Keratinocyte (primary cell): ENCODE results near the gene TSPAN7. TPM values are rescaled to one million over a fixed set of nuclear protein-coding genes. Genes with fewer than 3 reads are reported as not detected.

Source experiments
- DNase-seq: peaks from one replicate; pipeline ENCODE4 v3.0.0-alpha.2; 2011; ENCODE audit warnings: low read depth, missing footprints, low spot score
- FAIRE-seq: peaks from 2 replicates; lab custom pipeline; 2011; peaks lifted over from hg19 to GRCh38; lab: Jason Lieb, UNC
- H2AFZ ChIP-seq: 2 replicates; pipeline ENCODE4 v1.6.0; 2012; ENCODE audit warnings: low read length, control low read depth, inconsistent platforms; ENCODE audit not compliant: control insufficient read depth
- H3K27ac ChIP-seq: 2 replicates; pipeline ENCODE4 v1.5.1; 2011; ENCODE audit warnings: low read length; ENCODE audit not compliant: control insufficient read depth, insufficient read depth
- H3K27me3 ChIP-seq: 3 replicates; pipeline ENCODE4 v1.6.0; 2011; ENCODE audit warnings: low read length; ENCODE audit not compliant: control insufficient read depth, insufficient read depth; ENCODE audit errors: extremely low read depth
- H3K36me3 ChIP-seq, 2 experiments: 2 replicates in 1 of 2; 3 replicates in 1 of 2; pipeline ENCODE4 v1.5.1; 2011; ENCODE audit warnings: low read length in 2 of 2, mild to moderate bottlenecking in 1 of 2; ENCODE audit not compliant: control insufficient read depth in 2 of 2, insufficient read depth in 2 of 2; ENCODE audit errors: extremely low read depth in 1 of 2
- H3K4me1 ChIP-seq: 3 replicates; pipeline ENCODE4 v1.5.1; 2011; ENCODE audit warnings: low read length; ENCODE audit not compliant: control insufficient read depth, insufficient read depth; ENCODE audit errors: extremely low read depth
- H3K4me2 ChIP-seq: 3 replicates; pipeline ENCODE4 v1.6.0; 2011; ENCODE audit warnings: low read depth, low read length; ENCODE audit not compliant: control insufficient read depth, insufficient read depth; ENCODE audit errors: extremely low read depth
- H3K4me3 ChIP-seq, 3 experiments: fragments of 200-600 bp in 1 of 3; sonication (generic) in 1 of 3; 2 replicates in 2 of 3; 3 replicates in 1 of 3; pipeline ENCODE4 v1.5.1; 2011 to 2016; ENCODE audit warnings: low read length in 3 of 3, mild to moderate bottlenecking in 3 of 3, control low read depth in 2 of 3, inconsistent platforms in 1 of 3, low read depth in 1 of 3, mixed read lengths in 1 of 3, mixed run types in 1 of 3, moderate library complexity in 1 of 3; ENCODE audit not compliant: control insufficient read depth in 2 of 3, insufficient read depth in 2 of 3; ENCODE audit errors: extremely low read depth in 1 of 3
- H3K79me2 ChIP-seq: 2 replicates; pipeline ENCODE4 v1.6.0; 2012; ENCODE audit warnings: low read length; ENCODE audit not compliant: control insufficient read depth, insufficient read depth
- H3K9ac ChIP-seq: 3 replicates; pipeline ENCODE4 v1.6.0; 2011; ENCODE audit warnings: low read length; ENCODE audit not compliant: control insufficient read depth, insufficient read depth; ENCODE audit errors: extremely low read depth
- H3K9me1 ChIP-seq: 3 replicates; pipeline ENCODE4 v1.6.0; 2011; ENCODE audit warnings: low read length; ENCODE audit not compliant: control insufficient read depth, insufficient read depth; ENCODE audit errors: extremely low read depth
- H3K9me3 ChIP-seq: 2 replicates; pipeline ENCODE4 v1.5.1; 2012; ENCODE audit warnings: low read depth, low read length; ENCODE audit not compliant: control insufficient read depth
- H4K20me1 ChIP-seq: 3 replicates; pipeline ENCODE4 v1.6.0; 2011; ENCODE audit warnings: low read length; ENCODE audit not compliant: control insufficient read depth, insufficient read depth; ENCODE audit errors: extremely low read depth
- CTCF ChIP-seq, 3 experiments: IDR thresholded peaks in 1 of 3; conservative IDR thresholded peaks in 1 of 3; optimal IDR thresholded peaks in 1 of 3; 2 replicates in 2 of 3; 3 replicates in 1 of 3; pipeline versions ENCODE3 to v1.5.1; 2011; ENCODE audit warnings: low read length in 3 of 3, mild to moderate bottlenecking in 3 of 3, moderate library complexity in 2 of 3, control low read depth in 1 of 3, inconsistent platforms in 1 of 3; ENCODE audit not compliant: insufficient read depth in 2 of 3; ENCODE audit errors: extremely low read depth in 1 of 3
- EZH2 ChIP-seq: IDR thresholded peaks from one replicate; pipeline ENCODE4 v1.6.1; 2012; ENCODE audit warnings: inconsistent platforms, mild to moderate bottlenecking, low read length, moderate library complexity
- dilution Hi-C: fragments of 300-500 bp; cut with MboI; formaldehyde crosslinking; loops from one replicate; pipeline ENCODE4 v1.7.0; 2020; ENCODE audit warnings: low sequenced_read_pairs; ENCODE audit not compliant: extremely low pct_ligation_motif_present
- polyA plus RNA-seq, 5 experiments: library from polyadenylated mRNA; depleted of rRNA in 3 of 5; stranded (reverse) in 3 of 5; stranded (forward) in 1 of 5; unstranded in 1 of 5; fragments of >200 nt; gene quantifications; 1 replicate in 1 of 5; 2 replicates in 3 of 5; 3 replicates in 1 of 5; pipeline versions ENCODE4 v1.2.1 to v1.2.3, GENCODE V29; 2011 to 2012; ENCODE audit warnings: missing spikeins in 2 of 5, low read depth in 1 of 5, low replicate concordance in 1 of 5

Gene TSPAN7
- polyA plus RNA-seq, 1 donor (not counting 4 experiments of a cell fraction or from before 2014, with no cell fraction given), result 2.3 TPM

- Histone ChIP-seq H3K36me3 (no peaks in the 10 kb centered on the region), H3K27me3 (no peaks in the 10 kb centered on the region), H3K9me3 (no peaks in the 10 kb centered on the region), H3K79me2 (no peaks in the 10 kb centered on the region), H3K4me2 (no peak overlapping the region), H3K9ac (no peak overlapping the region), H2AFZ (no peak overlapping the region), H3K9me1 (no peaks in the 10 kb centered on the region), H3K4me1 (no peaks in the 10 kb centered on the region), H4K20me1 (no peaks in the 10 kb centered on the region), H3K27ac (no peak overlapping the region), H3K4me3 (no peak overlapping the region)
- dilution Hi-C loops, result no loop called here
- TF ChIP-seq CTCF (optimal IDR thresholded peaks at IDR 0.05 in 1 of 3, IDR thresholded peaks at IDR 0.05 in 1 of 3, conservative IDR thresholded peaks at IDR 0.05 in 1 of 3; ENCODE audit: extremely low read depth in 1 of 3, insufficient read depth in 2 of 3, low read length in 3 of 3), result no peak
- TF ChIP-seq EZH2, result no peak
- DNase-seq (no peak), FAIRE-seq (no peak)
Measured at GRCh38 chrX:38634665-38635064, 73.3 kb downstream of the TSPAN7 start.

- no peak overlapping the region for H3K27ac ChIP-seq
- no peaks in the 10 kb centered on the region for H3K4me1 ChIP-seq
- dilution Hi-C loops, result no loop called here
- no peaks in the 10 kb centered on the region for H3K36me3 ChIP-seq
- no peaks in the 10 kb centered on the region for H3K27me3 ChIP-seq
- no peak overlapping the region for H3K9ac ChIP-seq
- no peak for DNase-seq
- H4K20me1 ChIP-seq, result no peaks in the 10 kb centered on the region
- no peak overlapping the region for H2AFZ ChIP-seq
- TF ChIP-seq EZH2 (no peak), CTCF (optimal IDR thresholded peaks at IDR 0.05 in 1 of 3, IDR thresholded peaks at IDR 0.05 in 1 of 3, conservative IDR thresholded peaks at IDR 0.05 in 1 of 3; ENCODE audit: extremely low read depth in 1 of 3, insufficient read depth in 2 of 3, low read length in 3 of 3) (no peak)
- H3K4me2 ChIP-seq, result no peak overlapping the region
- no peaks in the 10 kb centered on the region for H3K79me2 ChIP-seq
- no peak for FAIRE-seq
- no peak overlapping the region for H3K4me3 ChIP-seq
- H3K9me3 ChIP-seq, result no peaks in the 10 kb centered on the region
- H3K9me1 ChIP-seq, result no peaks in the 10 kb centered on the region
Measured at GRCh38 chrX:38636949-38637819, 75.8 kb downstream of the TSPAN7 start.
